ENCODE measurements around the gene FNDC3A.
"Not testable (repeated sequence)": the region's sequence is repeated elsewhere in the genome, so short reads cannot be mapped to it uniquely, and the experiment has no call there.

FNDC3A gene

DNA sequence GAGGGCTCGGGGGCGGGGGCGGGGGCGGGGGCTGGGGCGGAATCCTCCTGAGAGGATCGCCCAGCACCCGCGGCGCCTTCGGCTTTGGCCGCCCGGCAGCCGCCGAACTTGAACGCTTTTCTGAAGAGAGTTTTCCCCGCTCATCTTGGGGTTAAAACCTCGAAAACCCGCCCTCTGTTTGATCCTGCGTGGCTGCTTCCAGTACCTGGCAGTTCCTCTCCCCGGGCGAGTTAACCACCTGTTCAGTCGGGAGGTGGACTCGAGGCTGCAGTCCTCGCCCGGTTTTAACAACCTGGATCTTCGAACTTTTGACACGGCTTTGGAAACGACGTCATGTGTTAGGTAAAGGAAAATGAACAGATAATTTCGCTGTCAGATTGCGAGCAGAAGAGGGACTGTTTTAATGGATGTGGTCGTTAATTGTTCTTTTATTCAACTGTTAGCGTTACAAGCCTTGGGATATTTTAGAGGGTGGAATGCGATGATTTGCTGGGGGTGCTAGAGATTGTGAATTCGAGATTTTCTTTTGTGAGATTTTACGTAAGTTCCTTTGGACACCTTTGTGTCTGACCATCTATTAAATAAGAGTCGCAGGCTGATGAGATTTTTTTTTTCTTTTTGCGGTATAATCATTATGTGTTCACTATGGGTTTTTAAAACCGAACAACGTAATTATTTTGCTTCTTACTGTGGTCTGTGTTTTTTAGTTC lies 1.0 kb downstream of the FNDC3A start:
- DNase-seq = no peak

DNA sequence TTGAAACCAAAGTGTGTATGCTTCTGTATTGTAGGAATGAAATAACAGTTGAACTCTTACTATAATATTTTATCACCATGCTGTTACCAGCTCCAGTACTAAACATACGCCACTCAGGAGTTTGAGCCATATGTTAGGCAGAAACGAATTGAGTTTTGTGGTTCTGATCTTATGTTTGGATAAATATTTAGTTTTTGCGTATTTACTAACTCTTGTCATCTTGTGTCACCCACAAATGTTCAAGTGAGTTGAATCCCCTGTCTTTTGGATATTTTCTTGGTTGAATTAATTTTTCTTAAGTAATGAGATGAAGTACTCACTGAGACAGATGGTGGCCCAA lies 1.5 kb downstream of the FNDC3A start:
- DNase-seq = no peak

DNA sequence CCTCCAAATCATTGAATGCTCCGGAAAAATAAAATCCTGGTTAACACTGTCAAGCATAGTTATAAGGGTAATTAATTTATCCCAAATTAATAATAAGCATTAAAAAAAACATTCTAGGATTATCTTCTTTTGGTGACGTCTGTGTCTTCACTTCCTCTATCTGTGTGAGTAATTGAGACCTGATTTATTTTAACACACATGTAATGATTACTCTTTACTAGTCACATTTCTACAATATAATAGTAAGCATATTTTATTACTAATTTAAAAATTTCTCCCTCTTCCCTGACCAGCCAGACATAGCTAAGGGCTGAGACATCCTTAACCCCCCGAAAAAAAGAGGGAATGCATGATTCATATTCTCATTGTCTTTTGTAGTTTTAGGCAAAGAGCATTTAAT lies 2.3 kb downstream of the FNDC3A start:
- DNase-seq = peak; percentile 60

DNA sequence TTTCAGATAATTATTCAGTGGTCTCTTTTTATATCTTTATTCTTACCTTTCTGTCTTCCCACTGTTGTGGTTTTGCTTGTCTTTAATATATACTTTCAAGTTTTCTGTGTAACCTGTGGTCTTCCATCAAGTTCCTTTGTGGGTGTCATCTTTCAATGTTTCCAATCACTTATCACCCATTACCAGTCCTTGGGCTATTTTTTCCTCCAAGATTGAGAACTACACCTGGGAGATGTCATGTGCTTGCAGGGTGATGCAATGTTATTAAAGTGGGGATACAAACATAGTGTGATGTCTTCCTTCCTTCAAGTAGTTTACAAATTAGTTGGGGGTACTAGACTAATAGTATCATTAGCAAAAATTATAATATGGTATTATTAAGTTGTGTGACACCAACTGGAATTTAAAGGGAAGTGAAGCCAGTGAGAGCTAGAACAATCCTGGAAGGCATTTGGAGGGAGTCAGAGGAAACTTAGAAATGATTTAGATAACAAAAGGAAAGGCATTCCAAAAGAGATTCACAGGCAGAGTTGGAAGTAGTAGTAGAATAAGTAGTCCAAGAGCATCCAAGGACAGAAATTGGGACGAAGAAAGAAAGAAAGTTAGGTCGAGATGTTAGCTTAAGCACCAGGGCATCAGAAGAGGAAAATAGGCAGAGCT lies 3.4 kb downstream of the FNDC3A start:
- DNase-seq = no peak

DNA sequence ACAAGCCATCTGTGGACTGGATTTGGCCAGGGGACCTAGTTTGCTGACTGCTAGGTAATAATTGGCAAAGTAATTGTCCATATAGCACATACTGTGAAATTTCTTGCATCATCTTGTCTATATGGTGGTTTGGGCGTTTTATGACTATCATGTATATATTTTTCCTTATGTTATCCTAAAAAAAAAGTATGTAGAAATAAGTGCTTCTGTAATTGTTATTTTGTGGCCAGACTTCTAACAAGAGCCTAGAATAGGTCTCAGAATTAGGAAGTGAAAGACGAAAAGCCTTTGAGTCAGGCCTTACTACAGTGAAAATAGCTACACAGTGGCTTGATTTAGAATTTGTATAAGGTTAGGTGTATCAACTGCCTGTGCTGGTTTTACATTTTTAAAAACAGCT lies 4.2 kb downstream of the FNDC3A start:
- no peak for DNase-seq

DNA sequence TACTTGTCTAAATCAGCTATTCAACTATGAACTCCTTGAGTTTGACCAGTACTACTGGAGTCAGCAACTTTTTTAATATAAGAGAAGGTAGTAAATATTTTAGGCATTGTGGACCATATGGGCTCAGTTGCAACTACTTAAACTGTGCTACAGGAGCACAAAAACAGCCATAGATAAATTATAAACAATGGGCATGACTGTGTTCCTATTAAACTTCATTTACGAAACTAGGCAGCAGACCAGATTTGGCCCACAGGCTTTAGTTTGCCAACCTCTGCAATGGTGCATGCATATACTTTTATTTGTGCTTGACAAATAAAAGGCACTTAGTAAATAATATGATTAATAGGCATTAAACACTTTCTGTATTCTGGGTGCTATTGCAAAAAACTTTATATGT lies 7.6 kb downstream of the FNDC3A start:
- no peak for DNase-seq

DNA sequence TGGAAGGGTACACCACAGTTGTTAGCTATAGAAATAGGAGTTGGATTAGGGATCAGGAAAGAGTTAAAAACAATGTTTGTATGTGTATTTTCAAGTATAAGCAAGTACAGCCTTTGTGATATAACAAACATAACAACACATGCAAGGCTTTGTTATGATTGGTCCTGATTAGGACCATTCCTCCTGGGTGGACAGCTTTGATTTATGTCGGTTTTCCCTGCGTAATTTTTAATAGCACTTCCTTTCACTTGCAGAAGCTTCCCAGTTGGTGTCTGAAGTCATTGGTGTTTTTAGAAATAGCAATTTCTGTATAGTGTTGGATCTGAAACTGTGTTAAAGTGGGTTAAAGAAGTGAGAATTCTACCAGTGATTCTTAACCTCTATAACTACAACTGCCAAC lies 10.0 kb downstream of the FNDC3A start:
- no peak for DNase-seq

DNA sequence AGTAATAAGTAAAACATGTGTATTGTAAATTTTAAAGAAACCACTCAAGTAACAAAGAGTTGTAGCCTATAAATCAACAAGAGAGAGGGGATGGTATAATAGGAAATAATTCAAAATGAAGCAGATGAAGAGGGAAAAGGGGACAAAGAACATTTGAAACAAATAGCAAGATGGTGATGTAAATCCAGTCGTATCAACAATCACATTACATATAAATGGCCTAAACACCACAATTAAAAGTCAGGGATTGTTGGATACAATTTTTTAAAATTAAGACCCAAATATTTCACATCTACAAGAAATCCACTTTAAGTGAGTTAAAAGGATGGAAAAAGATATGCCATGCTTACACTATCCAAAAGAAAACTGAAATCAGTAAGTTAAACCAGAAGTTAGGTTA lies 15.2 kb downstream of the FNDC3A start:
- no peak for DNase-seq

DNA sequence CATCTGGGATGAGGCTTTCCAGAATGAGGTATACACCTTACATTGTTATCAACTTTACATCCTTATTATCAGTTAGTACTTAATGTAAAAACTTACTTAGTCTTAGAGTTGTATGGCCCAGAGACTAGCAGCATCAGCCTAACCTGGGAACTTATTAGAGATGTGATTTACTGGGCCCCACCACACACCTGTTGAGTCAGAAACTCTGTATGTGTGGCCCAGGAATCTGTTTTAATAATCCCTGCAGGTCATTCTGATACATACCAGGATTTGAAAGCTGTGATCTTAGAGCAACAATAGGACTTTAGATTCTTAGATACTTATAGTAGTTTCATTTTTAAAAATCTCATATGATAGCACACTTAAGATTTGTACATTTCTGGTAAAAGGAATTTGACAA lies 17.4 kb downstream of the FNDC3A start:
- DNase-seq = no peak

DNA sequence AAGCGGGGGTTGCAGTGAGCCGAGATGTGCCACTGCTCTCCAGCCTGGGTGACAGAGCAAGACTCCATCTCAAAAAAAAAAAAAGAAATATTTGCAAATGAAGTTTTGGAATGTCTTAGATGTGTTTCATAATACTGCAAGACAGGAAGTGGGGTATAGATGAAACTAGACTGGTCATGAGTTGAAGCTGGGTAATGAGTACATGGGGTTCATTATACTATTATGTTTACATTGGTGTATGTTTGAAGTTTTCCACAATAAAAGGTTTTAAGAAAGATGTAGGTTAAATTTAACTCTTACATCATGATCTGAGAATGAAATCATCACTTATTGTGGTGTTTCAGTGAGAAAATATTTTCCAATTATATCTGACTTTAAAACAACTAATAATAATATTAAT lies 19.0 kb downstream of the FNDC3A start:
- DNase-seq = peak; percentile 57

DNA sequence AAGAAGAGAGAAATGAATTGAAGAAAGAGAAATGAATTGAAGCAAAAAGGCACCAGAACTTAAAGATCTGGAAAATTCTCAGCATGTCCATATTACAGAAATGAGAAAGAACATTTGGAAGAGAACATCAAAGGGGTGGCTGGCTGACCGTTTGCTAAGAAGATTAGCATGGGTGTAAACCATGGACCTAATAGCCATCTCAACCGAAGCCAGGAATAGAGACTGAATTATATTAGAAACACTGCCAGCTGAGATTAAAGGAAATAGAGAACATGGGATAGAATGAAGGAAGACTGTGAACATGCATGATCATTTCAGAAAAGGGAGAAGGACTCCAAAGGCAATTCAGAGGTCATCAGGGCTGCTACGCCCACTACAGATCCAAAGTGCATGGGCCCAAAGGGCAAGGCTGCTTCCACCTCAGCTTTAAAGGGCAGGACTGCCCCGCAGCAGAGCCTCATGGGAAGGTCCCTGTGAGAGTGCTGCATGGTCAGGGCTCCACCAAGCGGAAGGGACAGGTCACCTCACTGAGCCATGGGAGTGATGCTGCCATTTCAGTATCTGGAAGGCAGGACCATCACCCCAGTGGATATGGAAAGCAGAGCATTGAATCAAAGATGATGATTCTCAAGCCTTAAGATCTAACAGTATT lies 23.1 kb downstream of the FNDC3A start:
- DNase-seq = no peak

DNA sequence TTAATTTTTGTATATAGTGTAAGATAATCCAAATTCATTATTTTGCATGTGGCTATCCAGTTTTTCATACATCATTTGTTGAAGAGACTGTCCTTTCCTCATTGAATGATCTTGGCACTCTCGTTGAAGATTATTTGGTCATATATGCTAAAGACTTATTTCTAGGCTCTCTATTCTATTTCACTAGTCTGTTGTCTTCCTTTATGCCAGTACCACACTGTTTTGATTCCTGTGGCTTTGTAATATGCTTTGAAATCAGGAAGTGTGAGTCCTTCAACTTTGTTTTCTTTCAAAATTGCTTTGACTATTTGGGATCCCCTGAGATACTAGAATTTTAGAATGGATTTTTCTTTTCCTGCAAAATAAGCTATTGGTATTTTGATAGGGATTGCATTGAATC lies 24.5 kb downstream of the FNDC3A start:
- no peak for DNase-seq

DNA sequence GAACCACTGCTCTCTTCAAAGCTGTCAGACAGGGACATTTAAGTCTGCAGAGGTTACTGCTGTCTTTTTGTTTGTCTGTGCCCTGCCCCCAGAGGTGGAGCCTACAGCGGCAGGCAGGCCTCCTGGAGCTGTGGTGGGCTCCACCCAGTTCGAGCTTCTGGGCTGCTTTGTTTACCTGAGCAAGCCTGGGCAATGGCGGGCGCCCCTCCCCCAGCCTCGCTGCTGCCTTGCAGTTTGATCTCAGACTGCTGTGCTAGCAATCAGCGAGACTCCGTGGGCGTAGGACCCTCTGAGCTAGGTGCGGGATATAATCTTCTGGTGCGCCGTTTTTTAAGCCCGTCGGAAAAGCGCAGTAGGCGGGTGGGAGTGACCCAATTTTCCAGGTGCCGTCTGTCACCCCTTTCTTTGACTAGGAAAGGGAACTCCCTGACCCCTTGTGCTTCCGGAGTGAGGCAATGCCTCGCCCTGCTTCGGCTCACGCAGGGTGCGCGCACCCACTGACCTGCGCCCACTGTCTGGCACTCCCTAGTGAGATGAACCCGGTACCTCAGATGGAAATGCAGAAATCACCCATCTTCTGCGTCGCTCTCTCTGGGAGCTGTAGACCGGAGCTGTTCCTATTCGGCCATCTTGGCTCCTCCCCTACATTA lies 43.4 kb downstream of the FNDC3A start:
- DNase-seq = not testable (repeated sequence)

DNA sequence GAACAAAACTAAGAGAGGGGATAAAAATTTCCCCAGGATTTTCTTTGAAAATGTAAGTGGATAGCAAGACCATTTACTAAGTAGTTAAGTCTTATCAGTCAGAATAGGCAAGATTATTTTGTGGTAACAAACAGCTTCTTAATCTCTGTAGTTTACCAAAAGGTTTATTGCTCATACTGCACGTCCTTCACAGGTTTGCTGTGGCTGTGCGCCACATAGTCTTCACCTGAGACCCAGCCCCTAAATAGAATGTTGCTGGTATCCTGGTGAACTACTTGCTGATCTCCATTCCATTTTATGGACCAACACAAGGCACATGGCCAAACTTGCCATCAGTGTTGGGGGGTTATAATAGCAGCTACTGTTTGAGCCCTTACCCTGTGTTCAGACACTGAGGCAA lies 44.6 kb downstream of the FNDC3A start:
- DNase-seq = no peak

DNA sequence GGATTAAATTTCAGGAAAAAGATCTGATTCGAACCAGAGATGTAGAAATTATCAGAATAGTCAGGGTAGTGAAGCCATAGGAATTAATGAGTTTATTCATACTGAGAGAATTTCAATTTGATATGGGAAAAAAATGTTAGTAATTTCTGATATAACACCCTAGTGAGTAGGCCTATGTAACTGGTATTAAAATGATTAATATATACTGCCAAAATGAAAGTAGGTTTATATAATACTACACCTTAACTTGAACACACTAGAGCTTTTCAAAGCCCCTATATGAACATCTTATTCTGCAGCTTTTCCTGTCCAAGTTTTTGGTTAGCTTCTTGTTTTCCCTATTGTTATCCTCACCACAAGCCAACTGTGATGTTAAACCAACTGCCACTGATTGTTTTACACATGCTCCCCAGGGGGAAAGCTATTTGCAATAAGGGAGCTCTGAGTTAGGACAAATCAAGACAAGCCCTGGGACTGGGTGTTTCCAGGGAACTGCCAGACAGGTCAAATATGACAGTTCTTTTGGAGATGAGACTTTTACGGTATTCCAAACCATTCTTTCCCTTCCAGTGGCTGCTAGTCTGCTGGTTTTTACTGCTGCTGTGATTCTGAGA lies 45.3 kb downstream of the FNDC3A start:
- peak; percentile 25 for DNase-seq

DNA sequence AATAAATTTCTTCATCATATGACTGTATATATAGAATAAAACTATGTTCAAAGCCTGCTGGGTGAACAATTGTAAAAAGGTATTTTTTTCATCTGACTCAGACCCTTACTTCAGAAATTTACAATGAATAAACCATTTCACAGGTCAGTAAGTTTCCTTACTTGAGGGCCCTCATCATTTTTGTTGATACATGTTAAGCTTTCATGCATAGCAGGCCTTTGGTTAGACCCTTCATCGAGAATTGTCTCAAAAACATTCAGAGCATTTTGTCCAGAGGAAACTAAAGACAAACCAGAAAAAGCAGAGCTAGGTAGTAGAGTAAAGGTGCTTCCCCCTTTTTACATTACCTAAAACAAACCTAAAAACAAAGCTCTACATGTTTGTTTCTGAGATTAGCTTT lies 46.2 kb downstream of the FNDC3A start:
- DNase-seq = no peak

DNA sequence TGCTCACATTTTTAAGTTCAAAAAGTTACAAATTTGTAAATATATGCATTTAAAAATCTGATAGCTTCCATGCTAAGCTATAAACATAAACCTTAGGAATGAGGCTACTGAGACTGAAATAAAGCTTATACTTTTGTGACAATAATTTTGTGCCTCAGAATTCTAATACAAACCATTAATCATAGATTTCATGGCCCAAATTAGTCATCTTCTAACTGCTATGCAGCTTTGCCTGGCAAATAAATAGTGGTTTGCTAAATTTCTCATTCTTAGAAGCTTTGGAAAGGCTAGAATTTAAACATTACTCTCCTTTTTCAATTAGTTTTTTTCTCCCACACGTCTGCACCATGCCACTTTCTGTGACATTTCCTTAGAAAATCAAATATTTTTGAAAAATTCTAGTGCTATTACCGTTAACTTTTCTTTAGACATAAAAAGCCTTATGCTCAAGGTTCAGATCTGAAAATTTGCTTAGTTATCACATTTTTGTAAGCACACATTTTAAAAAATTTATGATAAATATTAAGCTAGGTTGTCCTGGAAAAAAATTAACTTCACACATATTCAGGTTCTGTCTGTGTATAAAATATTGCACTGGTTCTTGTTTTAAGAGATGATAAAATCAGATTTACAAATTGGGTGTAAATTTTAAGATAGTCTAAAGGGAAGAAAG lies 46.9 kb downstream of the FNDC3A start:
- DNase-seq = peak; percentile 53

DNA sequence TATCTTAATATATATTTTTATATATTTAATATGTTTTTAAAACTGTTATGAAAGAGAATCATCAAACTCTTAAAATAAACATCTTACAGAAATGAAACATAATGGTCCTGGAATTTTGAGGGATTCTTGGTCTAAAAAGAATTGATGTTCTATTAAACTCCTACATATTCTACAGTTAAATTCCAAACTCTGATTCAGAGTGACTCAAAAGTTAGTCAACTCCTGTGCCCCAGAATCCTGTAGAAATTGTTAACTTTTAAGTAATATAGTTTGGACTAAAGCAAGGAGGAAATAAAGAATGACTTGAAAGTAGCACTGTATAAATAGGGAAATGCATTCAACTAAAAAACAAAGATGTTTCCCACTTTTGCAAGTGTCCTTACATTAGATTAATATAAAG lies 47.7 kb downstream of the FNDC3A start:
- peak; percentile 83 for DNase-seq

DNA sequence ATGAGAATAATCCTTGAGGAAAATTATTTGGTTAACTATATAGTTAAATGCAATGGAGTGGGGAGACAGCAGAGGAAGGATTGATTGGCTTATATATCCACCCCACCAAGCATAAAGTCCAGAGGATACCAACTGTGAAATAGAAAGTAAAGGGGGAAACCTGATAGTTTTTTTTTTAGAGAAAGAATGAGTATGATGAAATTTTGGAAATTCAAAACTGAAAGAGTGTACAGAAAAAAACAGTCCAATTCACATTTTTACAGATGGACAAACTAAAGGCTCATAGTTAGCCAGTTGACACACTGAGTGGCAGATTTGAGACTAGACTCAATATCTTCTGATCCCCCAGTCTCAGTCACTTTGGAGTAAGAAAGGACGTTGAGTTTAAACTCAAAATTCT lies 51.1 kb downstream of the FNDC3A start:
- DNase-seq = peak; percentile 19

DNA sequence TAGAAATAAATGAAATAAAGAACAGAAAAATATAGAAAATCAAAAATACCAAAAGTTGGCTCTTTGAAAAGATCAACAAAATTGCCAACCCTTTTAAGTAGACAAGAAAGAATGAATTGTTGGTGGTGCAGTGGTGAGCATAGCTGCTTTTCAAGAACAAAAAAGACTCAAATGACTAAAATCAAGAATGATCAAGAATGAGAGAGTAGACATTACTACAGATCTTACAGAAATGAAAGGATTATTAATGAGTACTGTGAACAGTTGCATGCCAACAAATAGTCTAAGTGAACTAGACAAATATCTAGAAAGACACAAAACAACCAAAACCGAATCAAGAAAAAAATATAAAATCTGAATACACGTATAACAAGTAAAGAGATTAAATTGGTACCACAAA lies 53.9 kb downstream of the FNDC3A start:
- no peak for DNase-seq

DNA sequence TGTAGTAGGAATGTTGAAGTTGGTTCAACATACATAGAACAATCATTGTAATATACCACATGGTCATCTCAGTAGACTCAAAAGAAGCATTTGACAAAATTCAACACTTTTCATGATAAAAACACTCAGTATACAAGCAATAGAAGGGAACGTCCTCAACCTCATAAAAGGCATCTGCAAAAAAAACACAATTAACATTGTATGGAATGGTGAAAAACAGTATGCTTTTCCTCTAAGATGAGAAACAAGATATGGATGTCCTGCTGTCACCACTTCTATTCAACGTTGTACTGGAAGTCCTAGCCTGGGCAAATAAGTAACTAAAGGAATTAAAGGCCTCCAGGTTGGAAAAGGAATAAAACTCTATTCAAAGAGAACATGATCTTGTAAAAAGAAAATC lies 54.5 kb downstream of the FNDC3A start:
- DNase-seq = no peak

DNA sequence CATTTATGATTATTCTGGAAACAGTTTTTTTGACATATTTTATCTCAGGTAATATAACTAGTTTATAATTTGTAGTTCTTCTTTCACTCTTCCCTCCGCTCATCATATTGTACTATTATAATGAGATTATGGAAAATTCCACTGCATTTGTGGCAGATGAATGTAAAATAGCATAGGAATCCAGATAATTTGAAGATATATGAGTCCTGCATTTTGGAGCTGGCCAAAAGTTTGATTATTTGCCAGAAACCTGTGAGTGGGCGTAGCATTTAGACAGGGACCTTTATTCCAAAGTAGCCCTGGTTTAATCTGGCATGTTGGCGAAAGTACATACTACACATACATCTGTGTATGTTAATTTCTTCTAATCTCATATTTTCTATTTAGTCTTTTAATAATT lies 65.2 kb downstream of the FNDC3A start:
- DNase-seq = no peak

DNA sequence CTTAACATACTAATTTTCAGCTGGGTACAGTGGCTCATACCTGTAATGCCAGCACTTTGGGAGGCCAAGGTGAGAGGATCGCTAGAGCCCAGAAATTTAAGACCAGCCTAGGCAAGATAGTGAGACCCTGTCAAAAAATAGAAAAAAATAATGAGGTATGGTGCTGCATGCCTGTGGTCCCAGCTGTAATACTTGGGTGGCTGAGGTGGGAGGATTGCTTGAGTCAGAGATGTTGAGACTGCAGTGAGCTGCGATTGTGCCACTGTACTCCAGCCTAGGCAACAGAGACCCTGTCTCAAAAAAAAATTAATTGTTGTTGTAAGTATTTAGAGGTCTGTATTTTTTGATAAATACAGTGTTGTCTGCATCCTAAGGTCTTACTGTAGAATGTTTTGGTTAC lies 66.8 kb downstream of the FNDC3A start:
- DNase-seq = peak; percentile 19
